Gastrocnemius medialis (tissue), 4 donors: ENCODE measurements around the gene UNC5B.

Source experiments
- CTCF ChIP-seq, 5 experiments: fragments of 450-650 bp in 3 of 5; fragments of 200-600 bp in 2 of 5; sonication (generic) in 2 of 5; IDR thresholded peaks in 4 of 5; conservative IDR thresholded peaks in 1 of 5; 1 replicate in 4 of 5; 2 replicates in 1 of 5; pipeline ENCODE4 v1.5.1; 2016 to 2019; ENCODE audit warnings: antibody characterized with exemption in 5 of 5, mild to moderate bottlenecking in 3 of 5, moderate library complexity in 3 of 5
- POLR2A ChIP-seq, 2 donors: fragments of 450-650 bp; IDR thresholded peaks; one replicate each; pipeline ENCODE4 v1.6.1; 2017; ENCODE audit warnings: antibody characterized with exemption in 2 of 2, mild to moderate bottlenecking in 2 of 2, moderate library complexity in 2 of 2

GRCh38 chr10:71288461-71288860 is 76.1 kb downstream of the UNC5B start:
- TF ChIP-seq POLR2A (IDR thresholded peaks at IDR 0.05), result no peak
- no peak for TF ChIP-seq CTCF (IDR thresholded peaks at IDR 0.05 in 4 of 5, conservative IDR thresholded peaks at IDR 0.05 in 1 of 5)
